Measurements from ENCODE around the gene FAM241B. TPM values are rescaled to one million over a fixed set of nuclear protein-coding genes. Genes with fewer than 3 reads are reported as not detected.

FAM241B gene
- total and polyA plus RNA-seq, 10 of the 15 experiments (the other 5 are each of a cell fraction or from before 2014, with no cell fraction given): 0.09 to 0.99 (median 0.24) TPM

- no peak for TF ChIP-seq BACH1 (IDR thresholded peaks at IDR 0.05; ENCODE audit: borderline replicate concordance)
- TF ChIP-seq SPI1 (IDR thresholded peaks at IDR 0.05; ENCODE audit: borderline replicate concordance, insufficient read depth, low read depth, low read length): no peak
- no peaks in the 10 kb centered on the region for H3K27me3 ChIP-seq (replicated peaks in 1 of 2; ENCODE audit: control insufficient read depth in 2 of 2, insufficient read depth in 2 of 2, low read length in 1 of 2)
- no peak for FAIRE-seq
Observed at GRCh38 chr10:69616358-69616757, 13.7 kb upstream of the FAM241B start.

GRCh38 chr10:69618746-69619145 lies 11.3 kb upstream of the FAM241B start:
- H3K27ac ChIP-seq (ENCODE audit: control insufficient read depth, insufficient read depth): no peak overlapping the region
- 0% methylated on average over 2 of the region's 2 CpGs for WGBS (ENCODE audit: insufficient coverage, insufficient replicate concordance, low lambda C conversion rate, missing lambda C conversion rate)
- H3K4me2 ChIP-seq (ENCODE audit: control insufficient read depth, insufficient read depth): no peak overlapping the region
- no TSS peak for BruUV-seq (replicated peaks)
- no peak for ATAC-seq
- no peak for FAIRE-seq
- no peak for DNase-seq (ENCODE audit: low read depth, low spot score)
- ChIA-PET CTCF (no interaction called here), RAD21 (ENCODE audit: unreplicated experiment) (no interaction called here), POLR2A (no interaction called here), SMC1A (ENCODE audit: uncharacterized antibody, unreplicated experiment) (no interaction called here)
- no peaks in the 10 kb centered on the region for H3K79me2 ChIP-seq (ENCODE audit: control insufficient read depth, insufficient read depth, low read length)
- peaks cover 1% of the 10 kb centered on the region; the same call in 1 of the 3 replicates for H3K9me3 ChIP-seq (replicated peaks; ENCODE audit: control insufficient read depth, insufficient read depth, low read length)
- H3K36me3 ChIP-seq (ENCODE audit: control insufficient read depth in 2 of 2, insufficient read depth in 2 of 2, low read length in 1 of 2): no peaks in the 10 kb centered on the region
- no peaks in the 10 kb centered on the region for H3K27me3 ChIP-seq (replicated peaks in 1 of 2; ENCODE audit: control insufficient read depth in 2 of 2, insufficient read depth in 2 of 2, low read length in 1 of 2)
- H3K4me3 ChIP-seq: no peak overlapping the region
- H4K20me1 ChIP-seq (ENCODE audit: control insufficient read depth, insufficient read depth): no peaks in the 10 kb centered on the region
- H3K9ac ChIP-seq (ENCODE audit: control insufficient read depth, insufficient read depth, low read length): no peak overlapping the region
- in situ Hi-C loops (cut with MboI) (no loop called here), intact Hi-C loops (cut with micrococcal nuclease; ENCODE audit: unreplicated experiment) (no loop called here)
- no peaks in the 10 kb centered on the region for H3K4me1 ChIP-seq (ENCODE audit: control insufficient read depth, insufficient read depth, low read length)
- H2AFZ ChIP-seq (ENCODE audit: control insufficient read depth, low read depth, low read length): no peak overlapping the region
- TF ChIP-seq ZNF207 (IDR thresholded peaks at IDR 0.05; ENCODE audit: borderline replicate concordance) (no peak), POLR2A (IDR thresholded peaks at IDR 0.05; ENCODE audit: low read depth, low read length) (no peak), ZBTB4 (CRISPR knock-in tag; IDR thresholded peaks at IDR 0.05) (no peak), RUNX3 (IDR thresholded peaks at IDR 0.05; ENCODE audit: low read length) (no peak), ZBTB33 (IDR thresholded peaks at IDR 0.05) (no peak), TCF7 (IDR thresholded peaks at IDR 0.05; ENCODE audit: borderline replicate concordance) (no peak), NFYA (IDR thresholded peaks at IDR 0.05; ENCODE audit: borderline replicate concordance, low read depth, low read length) (no peak), TCF3 (IDR thresholded peaks at IDR 0.05; ENCODE audit: borderline replicate concordance, insufficient read depth, low read depth, low read length) (no peak), MYC (IDR thresholded peaks at IDR 0.05; ENCODE audit: insufficient read depth, insufficient read length, insufficient replicate concordance, low read length, severe bottlenecking) (no peak), SREBF1 (IDR thresholded peaks at IDR 0.05; ENCODE audit: low read length) (no peak), RELA (IDR thresholded peaks at IDR 0.05; ENCODE audit: borderline replicate concordance, partially characterized antibody) (no peak)

More at GRCh38 chr10:69616358-69616757, 13.7 kb upstream of the FAM241B start:
- H3K36me3 ChIP-seq (ENCODE audit: control insufficient read depth in 2 of 2, insufficient read depth in 2 of 2, low read length in 1 of 2): no peaks in the 10 kb centered on the region
- intact Hi-C loops (cut with micrococcal nuclease; ENCODE audit: unreplicated experiment): no loop called here
- H3K79me2 ChIP-seq (ENCODE audit: control insufficient read depth, insufficient read depth, low read length): no peaks in the 10 kb centered on the region
- H3K27ac ChIP-seq (ENCODE audit: control insufficient read depth, insufficient read depth): no peak overlapping the region
- no peak for ATAC-seq
- BruUV-seq (replicated peaks): no TSS peak
- no peaks in the 10 kb centered on the region for H3K4me1 ChIP-seq (ENCODE audit: control insufficient read depth, insufficient read depth, low read length)
- WGBS (ENCODE audit: insufficient coverage, insufficient replicate concordance, low lambda C conversion rate, missing lambda C conversion rate): 1% methylated on average over 4 of the region's 4 CpGs
- in situ Hi-C loops (cut with MboI): no loop called here
- ChIA-PET SMC1A (ENCODE audit: uncharacterized antibody, unreplicated experiment) (no interaction called here), CTCF (interaction anchor here (0.5 to 1.2 kb wide), 2 partner anchors 34 to 109 kb away, joined by 3 read pairs; no protein-coding TSS in a partner anchor), POLR2A (no interaction called here), RAD21 (ENCODE audit: unreplicated experiment) (interaction anchor here (1.0 kb wide), 1 partner anchor 101 kb away, joined by 3 read pairs; no protein-coding TSS in a partner anchor)
- peaks cover 1% of the 10 kb centered on the region; the same call in 1 of the 3 replicates for H3K9me3 ChIP-seq (replicated peaks; ENCODE audit: control insufficient read depth, insufficient read depth, low read length)
- H3K9ac ChIP-seq (ENCODE audit: control insufficient read depth, insufficient read depth, low read length): no peak overlapping the region
- DNase-seq (ENCODE audit: low read depth, low spot score): no peak
- H4K20me1 ChIP-seq (ENCODE audit: control insufficient read depth, insufficient read depth): no peaks in the 10 kb centered on the region
- no peak overlapping the region for H3K4me3 ChIP-seq
- H3K4me2 ChIP-seq (ENCODE audit: control insufficient read depth, insufficient read depth): no peak overlapping the region
- H2AFZ ChIP-seq (ENCODE audit: control insufficient read depth, low read depth, low read length): no peak overlapping the region

Measured in GM12878 (cell line).